NCI-H82 (cell line): ENCODE measurements around the gene USH1C.

Source experiments
- DNase-seq: peaks from one replicate; lab custom pipeline; 2025; lab: John Stamatoyannopoulos, UW

Gene USH1C

DNA sequence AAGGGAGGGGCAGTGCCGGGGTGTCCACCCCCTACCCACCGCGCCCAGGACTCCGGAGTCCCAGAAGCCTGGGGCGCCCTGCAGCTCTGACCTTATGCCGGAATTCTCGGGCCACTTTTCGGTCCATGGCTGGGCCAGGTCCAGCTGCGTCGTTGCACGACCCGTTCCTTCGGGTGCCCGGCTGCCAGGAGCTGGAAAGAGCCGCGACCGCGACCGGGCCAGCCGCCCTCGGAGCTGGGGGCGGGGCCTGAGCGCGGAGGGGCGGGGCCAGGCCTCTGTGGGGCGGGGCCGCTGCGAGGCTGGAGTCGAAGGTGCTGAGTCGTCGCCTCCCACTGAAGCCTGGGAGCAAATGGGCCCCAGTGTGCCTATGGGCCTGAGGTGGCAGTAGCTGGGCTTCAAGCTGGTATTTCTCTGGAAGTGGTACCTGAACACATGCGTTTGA, at the start of gene USH1C:
USH1C (minus strand) TSS at position 236 of the 442 bp plus-strand sequence; CDS start at position 127, 109 bp downstream.
- peak; percentile 34 for DNase-seq

- no peak for DNase-seq
Measured at GRCh38 chr11:17593466-17594245, 49.4 kb upstream of the USH1C start.

GRCh38 chr11:17591293-17591692, 47.1 kb upstream of the USH1C start:
- no peak for DNase-seq

GRCh38 chr11:17590463-17590862, 46.2 kb upstream of the USH1C start:
- DNase-seq, result no peak

GRCh38 chr11:17588721-17589120, 44.5 kb upstream of the USH1C start:
- DNase-seq, result no peak

GRCh38 chr11:17588166-17588565, 44.0 kb upstream of the USH1C start:
- DNase-seq, result no peak

DNA sequence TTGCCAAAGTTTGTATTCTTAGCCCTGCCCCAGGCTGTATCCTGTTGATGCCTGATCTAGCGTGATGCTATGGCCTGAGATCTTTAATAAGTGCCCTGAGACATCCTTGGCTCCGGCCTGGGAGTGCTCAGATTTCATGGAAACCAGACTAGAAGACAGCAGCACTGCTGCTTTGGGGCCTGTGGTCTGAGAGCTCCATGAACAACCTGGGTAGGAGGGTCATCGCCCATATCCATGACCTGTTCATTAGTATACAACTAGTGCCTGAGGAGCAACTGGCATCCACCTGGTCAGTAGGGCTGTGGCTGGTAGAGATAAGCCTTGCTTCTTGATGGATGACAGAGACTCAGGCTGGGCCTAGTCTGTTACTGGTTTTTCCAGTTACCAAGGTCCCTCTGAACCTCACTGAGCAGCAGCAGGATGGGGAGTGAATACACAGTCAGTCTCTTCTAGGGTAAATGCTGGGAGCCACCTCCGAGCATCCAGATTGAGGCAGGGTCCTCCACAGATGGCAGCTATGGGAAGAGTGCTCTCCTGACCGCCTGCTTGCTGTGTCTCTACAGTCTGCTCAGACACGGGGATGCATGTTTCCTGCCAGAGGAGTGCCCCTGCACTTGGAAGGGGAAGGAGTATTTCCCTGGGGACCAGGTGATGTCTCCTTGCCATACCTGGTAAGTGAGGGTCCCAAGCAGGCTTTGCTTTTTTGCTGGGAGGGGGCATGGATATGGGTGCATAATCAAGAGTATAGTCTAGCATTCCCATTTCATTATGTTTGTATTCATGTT, 41.9 kb upstream of the USH1C start:
- no peak for DNase-seq

DNA sequence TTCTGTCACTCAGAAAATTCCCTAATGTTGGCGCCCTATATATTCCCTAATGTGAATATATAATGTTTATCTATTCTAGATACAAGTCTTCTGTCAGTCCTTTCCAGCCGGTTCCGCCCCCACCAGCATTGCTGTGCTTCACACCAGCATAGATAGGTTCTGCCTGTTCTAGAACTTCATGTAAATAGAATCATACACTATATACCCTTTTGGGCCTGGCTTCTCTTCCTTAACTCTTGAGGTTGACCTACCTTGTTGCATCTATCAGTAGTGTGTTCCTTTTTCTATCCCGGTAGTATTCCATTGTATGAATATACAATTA, 37.5 kb upstream of the USH1C start:
- DNase-seq, result no peak

DNA sequence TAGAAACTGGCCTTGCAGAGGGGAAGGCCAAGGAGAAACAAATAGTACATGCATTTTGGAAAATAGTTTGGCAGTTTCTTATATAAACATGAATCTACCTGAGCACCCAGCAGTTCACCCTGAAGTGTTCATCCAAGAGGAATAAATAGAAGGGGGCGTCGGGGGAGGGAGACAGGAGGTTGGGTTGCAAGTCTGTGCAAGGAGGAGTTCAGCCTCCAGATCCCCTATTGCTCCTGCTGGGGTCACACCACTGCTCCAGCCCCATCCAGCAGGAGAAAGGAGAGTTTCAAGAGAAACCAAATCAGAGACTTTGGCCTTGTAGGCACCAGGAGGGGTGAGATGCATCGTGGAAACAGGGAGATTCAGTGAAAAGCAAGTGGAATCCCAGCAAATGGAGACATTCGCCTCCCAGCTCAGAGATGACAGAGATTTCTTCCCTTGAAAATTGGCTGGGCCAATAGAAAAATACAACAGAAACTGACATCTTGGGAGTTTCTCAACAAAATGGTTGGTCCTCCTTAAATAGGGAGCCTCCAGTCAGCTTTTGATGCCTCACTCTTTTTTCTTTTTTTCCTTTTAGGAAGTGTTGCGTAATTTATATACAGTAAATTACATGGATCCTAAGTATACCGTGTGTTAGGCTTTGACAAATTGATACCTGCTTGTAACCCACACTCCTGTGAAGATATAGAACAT, 37.0 kb upstream of the USH1C start:
- no peak for DNase-seq

DNA sequence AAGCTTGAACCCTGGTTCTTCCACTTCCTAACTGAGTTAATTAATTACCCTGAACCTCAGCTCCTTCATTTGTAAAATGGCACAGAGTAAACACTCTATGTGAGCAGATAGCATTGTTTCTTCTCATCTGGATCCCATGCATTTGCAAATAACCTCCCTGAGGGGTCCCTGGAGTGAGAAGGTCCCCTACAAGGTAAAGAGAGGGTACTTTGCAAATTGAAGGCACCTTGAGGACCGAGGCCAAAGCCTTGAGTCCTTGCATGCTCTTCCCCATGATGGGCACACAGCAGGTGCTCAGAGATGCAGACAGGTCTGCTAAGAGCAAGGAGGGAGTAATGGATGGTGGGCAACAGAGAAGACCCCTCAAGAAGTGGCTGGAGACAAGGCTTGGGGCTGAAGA, 36.1 kb upstream of the USH1C start:
- no peak for DNase-seq

GRCh38 chr11:17579451-17579850, 35.2 kb upstream of the USH1C start:
- no peak for DNase-seq

DNA sequence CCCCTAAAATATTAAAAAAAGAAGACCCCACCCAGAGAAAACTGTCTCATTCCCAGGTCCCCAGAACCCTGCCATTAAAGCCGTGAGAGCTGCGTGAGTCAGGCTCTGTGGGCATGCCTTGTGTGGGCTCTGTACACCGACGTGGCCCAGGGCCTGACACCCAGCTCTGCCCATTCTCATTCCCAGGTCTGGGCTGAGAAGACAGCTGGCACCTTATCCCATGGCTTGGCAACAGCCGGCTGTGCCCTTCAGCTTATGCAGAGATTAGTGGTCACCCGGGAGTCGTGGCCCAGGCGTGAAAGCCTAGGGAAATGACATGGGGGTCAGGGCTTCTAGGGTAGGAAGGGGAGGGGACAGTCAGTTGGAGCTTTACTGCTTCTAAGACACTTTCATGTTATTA, 34.7 kb upstream of the USH1C start:
- DNase-seq, result no peak

- no peak for DNase-seq
Measured at GRCh38 chr11:17578296-17578695, 34.1 kb upstream of the USH1C start.

GRCh38 chr11:17575431-17576425, 31.5 kb upstream of the USH1C start:
- DNase-seq, result peak; percentile 12

- no peak for DNase-seq
Measured at GRCh38 chr11:17574141-17575091, 30.2 kb upstream of the USH1C start.

DNA sequence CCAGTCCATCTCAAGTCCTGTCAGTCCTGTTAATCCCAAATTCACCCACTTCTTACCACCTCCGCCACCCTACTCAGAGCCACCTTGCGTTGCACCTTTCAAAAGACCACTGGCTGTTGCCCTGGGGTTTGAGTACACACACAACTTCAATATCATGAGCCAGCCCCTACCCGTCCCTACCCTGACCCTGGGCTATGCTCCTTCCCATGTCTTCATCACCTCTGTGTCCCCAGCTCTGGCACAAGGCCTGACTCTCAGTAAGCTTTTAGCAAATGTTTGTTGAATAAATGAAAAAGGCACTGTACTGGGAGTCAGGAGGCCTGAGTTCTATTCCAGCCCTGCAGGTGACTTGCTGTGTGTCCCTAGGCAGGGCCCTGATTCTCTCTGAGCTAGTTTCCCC, 29.3 kb upstream of the USH1C start:
- DNase-seq, result no peak

GRCh38 chr11:17572791-17573460, 28.7 kb upstream of the USH1C start:
- DNase-seq, result no peak

DNA sequence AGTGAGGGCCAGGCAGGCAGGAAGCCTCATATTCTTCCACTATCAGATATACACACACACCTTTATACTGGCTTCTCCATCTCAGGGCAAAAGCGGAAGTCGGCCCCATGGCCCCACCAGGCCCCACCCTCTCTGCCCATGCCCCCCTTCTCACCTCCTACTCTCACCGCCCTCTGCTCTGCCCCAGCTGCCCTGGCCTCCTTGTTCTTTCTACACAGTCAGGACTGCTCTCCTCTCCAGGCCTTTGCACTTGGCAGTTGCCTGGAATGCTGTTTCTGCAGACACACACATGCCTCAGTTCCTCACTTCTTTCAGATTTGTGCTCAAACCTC, 28.1 kb upstream of the USH1C start:
- no peak for DNase-seq

GRCh38 chr11:17571431-17572358, 27.5 kb upstream of the USH1C start:
- DNase-seq, result no peak
